ENCODE results near the gene ATXN7L3.

DNA sequence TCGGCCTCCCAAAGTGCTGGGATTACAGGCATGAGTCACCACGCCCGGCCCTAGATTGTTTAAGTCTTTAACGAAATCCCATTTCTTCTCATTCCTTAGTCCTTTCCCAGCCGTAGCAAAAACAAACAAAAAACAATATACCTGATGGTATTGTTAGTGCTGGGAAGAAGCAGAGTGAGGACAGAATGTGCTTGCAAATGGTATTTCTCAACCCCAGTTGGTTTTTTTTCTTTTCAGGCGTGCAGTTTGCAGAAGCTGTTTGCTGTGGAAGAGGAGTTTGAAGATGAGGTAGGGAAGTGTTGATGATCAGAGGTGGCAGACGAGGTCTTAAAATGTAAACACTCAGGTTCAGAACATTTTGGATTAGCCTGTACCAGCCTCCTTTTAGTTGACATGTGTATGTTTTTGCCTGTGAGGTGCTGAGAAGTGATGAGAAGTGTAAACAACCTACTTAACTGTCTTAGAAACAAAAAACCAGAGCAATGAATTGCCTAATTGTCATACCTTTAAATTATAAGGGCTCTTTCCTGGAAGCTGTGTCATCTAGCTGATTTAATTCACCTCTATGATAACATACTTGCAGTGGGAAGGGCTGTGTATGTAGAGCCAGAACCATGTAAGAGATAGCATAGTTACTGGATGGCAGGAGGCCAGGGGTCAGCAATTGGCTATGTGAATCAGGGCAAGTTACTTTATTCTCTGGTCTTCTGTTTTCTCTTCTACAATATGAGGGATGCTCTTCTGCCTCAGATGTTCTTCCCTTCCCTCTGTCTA, 54.5 kb downstream of the ATXN7L3 start:
- TF ChIP-seq ISL1 (CRISPR knock-in tag; IDR thresholded peaks at IDR 0.05): peak; percentile 81
- no peak for TF ChIP-seq GLIS3 (CRISPR knock-in tag; IDR thresholded peaks at IDR 0.05)
- TF ChIP-seq, protein P1, sequence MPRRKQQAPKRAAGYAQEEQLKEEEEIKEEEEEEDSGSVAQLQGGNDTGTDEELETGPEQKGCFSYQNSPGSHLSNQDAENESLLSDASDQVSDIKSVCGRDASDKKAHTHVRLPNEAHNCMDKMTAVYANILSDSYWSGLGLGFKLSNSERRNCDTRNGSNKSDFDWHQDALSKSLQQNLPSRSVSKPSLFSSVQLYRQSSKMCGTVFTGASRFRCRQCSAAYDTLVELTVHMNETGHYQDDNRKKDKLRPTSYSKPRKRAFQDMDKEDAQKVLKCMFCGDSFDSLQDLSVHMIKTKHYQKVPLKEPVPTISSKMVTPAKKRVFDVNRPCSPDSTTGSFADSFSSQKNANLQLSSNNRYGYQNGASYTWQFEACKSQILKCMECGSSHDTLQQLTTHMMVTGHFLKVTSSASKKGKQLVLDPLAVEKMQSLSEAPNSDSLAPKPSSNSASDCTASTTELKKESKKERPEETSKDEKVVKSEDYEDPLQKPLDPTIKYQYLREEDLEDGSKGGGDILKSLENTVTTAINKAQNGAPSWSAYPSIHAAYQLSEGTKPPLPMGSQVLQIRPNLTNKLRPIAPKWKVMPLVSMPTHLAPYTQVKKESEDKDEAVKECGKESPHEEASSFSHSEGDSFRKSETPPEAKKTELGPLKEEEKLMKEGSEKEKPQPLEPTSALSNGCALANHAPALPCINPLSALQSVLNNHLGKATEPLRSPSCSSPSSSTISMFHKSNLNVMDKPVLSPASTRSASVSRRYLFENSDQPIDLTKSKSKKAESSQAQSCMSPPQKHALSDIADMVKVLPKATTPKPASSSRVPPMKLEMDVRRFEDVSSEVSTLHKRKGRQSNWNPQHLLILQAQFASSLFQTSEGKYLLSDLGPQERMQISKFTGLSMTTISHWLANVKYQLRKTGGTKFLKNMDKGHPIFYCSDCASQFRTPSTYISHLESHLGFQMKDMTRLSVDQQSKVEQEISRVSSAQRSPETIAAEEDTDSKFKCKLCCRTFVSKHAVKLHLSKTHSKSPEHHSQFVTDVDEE (CRISPR knock-in tag; IDR thresholded peaks at IDR 0.05): no peak
- TF ChIP-seq ZC3H10 (CRISPR knock-in tag; IDR thresholded peaks at IDR 0.05): no peak
- TF ChIP-seq ZFP3 (CRISPR knock-in tag; IDR thresholded peaks at IDR 0.05): no peak
- TF ChIP-seq ZFP30 (CRISPR knock-in tag; IDR thresholded peaks at IDR 0.05): no peak
- TF ChIP-seq ZNF70 (CRISPR knock-in tag; IDR thresholded peaks at IDR 0.05): no peak
- TF ChIP-seq ARNTL (CRISPR knock-in tag; IDR thresholded peaks at IDR 0.05; ENCODE audit: borderline replicate concordance, low read depth): no peak
- TF ChIP-seq SNAI2 (CRISPR knock-in tag; IDR thresholded peaks at IDR 0.05): no peak
- TF ChIP-seq, protein P2, sequence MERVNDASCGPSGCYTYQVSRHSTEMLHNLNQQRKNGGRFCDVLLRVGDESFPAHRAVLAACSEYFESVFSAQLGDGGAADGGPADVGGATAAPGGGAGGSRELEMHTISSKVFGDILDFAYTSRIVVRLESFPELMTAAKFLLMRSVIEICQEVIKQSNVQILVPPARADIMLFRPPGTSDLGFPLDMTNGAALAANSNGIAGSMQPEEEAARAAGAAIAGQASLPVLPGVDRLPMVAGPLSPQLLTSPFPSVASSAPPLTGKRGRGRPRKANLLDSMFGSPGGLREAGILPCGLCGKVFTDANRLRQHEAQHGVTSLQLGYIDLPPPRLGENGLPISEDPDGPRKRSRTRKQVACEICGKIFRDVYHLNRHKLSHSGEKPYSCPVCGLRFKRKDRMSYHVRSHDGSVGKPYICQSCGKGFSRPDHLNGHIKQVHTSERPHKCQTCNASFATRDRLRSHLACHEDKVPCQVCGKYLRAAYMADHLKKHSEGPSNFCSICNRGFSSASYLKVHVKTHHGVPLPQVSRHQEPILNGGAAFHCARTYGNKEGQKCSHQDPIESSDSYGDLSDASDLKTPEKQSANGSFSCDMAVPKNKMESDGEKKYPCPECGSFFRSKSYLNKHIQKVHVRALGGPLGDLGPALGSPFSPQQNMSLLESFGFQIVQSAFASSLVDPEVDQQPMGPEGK (CRISPR knock-in tag; IDR thresholded peaks at IDR 0.05; ENCODE audit: borderline replicate concordance): no peak
